ENCODE data around the gene RBBP7. TPM values are rescaled to one million over a fixed set of nuclear protein-coding genes. Genes with fewer than 3 reads are reported as not detected.

The RBBP7 gene
- total RNA-seq (2022; extraction: Qiagen RNA extraction; ENCODE audit: low read depth): 157 to 211 TPM (median 168 TPM) in 5 replicates

DNA sequence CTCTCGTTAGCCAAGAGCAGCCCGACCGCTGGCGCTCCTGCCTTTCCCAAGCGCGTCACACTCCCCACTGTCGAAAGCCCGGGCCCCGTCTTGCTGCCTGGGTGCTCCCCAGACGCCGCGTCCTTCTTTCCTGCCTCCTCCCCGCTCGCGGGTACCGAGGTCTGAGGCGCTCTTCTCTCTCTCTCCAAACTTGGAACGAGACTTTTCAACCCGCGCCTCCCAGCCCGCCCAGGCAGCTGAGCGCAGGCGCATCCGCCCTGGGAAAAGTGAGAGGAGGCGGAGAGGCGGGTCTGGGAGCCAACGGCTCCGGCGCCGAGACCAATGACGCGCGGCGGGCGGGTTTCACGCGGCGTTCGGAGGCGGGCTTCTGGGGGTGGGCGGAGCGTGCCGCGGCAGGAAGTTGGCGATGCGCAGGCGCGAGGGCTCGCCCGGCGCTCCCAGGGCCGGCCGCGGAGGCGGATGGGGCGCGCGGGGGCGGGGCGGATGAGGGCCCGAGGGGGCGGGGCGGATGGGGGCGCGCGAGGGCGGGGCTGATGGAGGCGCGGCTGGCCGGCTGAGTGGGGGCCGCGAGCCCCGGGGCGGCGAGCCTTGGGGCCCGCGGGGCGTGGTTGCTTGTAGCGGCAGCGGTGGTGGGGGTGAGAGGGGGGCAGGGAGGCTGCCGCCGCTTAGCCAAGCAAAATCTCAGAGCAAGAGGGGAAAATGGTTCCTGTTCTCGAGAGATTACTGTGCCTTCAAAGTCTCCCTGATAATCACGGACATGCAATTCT, at the start of gene RBBP7:
RBBP7 (minus strand) TSS at position 268 of the 767 bp plus-strand sequence. CDS start 309 bp downstream, outside the sequence.

Other genes starting within 250 kb of the RBBP7 start
- gene S100G, start 220.2 kb downstream of the RBBP7 start, total RNA-seq (2022; extraction: Qiagen RNA extraction; ENCODE audit: low read depth): not detected in 5 replicates
- 8.1 to 12.2 TPM (median 10.1 TPM) in 5 replicates for gene CTPS2, start 157.7 kb downstream of the RBBP7 start, total RNA-seq (2022; extraction: Qiagen RNA extraction; ENCODE audit: low read depth)
- gene SYAP1, start 150.8 kb downstream of the RBBP7 start, total RNA-seq (2022; extraction: Qiagen RNA extraction; ENCODE audit: low read depth): 16.7 to 23.3 TPM (median 21.2 TPM) in 5 replicates
- 10.8 to 16.7 TPM (median 13.9 TPM) in 5 replicates for gene TXLNG, start 83.9 kb downstream of the RBBP7 start, total RNA-seq (2022; extraction: Qiagen RNA extraction; ENCODE audit: low read depth)
- 0.50 to 2.2 TPM (median 0.81 TPM) in 5 replicates for gene REPS2, start 76.3 kb upstream of the RBBP7 start, total RNA-seq (2022; extraction: Qiagen RNA extraction; ENCODE audit: low read depth)

Data from A549 treated with ZK216348 at 1 μM for 4 hours (cell line).